Measurements from ENCODE around the gene SHC3.

Gene SHC3

GRCh38 chr9:89097219-89097618 lies 81.4 kb downstream of the SHC3 start:
- no peak for DNase-seq

DNA sequence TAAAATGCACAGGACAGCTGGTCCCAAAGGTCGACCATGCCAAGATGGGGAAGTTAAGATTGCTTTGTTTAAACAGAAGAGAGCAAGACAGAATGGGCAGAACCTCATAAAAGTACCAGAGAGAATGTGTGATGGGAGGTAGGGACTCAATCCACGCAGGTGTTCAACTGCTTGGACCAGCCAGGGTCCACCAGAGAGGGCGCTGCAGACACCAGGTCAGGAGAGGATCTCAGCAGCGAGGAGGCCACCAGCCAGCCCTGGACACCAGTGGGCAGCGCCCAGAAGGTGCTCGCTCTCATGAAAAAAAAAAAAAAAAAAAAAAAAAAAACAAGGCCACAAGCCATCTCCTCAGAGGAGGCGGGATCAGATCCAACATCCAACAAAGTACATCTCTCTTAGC lies 81.8 kb downstream of the SHC3 start:
- no peak for DNase-seq

DNA sequence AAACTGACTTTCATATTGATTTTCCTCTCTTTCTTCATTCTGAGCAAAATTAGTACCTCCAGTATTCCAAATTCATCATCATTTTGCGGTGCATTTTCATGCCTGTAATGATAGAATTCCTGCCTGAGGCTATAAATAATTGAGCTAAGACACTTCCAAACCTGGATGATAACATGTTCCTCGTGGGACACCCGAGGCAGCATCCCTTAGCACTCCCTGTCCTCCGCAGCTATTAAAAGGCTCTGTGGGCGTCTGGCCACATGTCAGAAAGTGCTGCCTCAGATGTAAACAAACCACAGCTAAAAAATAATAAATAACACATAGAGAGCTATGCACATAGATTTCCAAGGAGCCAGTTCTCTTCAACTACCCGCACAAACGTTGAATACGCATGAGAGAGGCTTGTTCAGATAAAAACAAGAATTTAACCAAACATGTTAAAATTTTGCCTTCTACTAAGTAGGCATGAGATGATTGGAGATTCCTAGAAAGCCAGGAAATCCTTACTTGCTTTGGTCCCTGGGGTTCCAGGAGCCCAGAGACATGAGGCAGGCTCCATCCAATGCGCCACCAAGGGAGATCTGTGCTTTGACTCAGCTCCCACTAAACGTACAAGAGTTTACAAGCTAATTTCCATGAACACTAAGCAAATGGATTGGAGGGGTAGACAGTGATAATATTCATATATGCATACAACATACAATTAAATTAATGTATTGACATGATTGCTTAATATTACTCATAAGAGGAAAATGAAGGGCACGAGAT lies 82.7 kb downstream of the SHC3 start:
- no peak for DNase-seq

DNA sequence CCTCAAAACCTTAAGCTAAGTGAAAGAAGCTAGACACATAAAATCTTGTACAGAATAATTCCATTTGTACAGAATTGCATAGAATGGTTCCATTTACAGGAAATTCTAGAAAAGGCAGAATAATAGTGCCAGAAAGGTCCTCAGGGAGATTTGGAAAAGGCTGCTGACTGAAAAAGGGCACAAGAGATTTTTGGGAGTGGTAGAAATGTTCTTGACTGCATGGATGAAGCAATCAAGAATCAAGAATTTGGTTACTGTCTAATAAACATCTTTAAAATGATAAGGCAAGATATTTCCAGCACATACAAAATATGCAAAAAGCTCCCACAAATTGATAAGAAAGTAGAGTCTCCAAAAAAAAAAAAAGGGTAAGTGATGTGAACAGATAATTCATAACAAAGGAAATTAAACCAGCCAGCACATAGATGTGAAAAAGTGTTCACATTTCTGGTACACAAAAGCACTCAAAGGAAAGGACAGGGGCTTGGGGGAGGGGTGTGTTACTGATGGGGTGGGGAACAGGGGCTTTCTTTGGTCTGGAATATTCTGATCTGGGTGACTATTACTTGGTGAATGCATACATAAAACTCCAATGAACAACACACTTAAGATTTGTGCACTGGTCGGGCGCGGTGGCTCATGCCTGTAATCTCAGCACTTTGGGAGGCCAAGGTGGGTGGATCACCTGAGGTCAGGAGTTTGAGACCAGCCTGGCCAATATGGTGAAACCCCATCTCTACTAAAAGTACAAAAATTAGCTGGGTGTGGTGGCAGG lies 85.2 kb downstream of the SHC3 start:
- DNase-seq, result no peak

DNA sequence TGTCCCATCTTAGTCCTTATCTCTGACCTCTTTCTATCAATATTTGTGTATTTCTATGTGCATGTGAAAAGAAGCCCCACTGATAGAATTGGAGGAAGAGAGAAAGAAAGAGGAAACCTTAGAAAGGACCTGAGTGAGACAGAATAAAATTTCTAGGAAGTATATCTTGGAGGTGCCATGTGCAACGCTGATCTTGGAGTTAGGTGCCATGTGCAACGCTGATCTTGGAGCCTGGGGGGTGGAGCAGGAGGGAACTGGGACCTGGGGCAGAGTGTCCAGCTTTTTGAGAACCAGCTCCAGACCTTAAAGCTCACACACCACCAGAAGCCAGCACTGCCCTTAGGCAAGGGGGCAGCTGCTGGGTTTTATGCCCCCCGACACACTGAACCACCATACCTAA lies 89.4 kb downstream of the SHC3 start:
- no peak for DNase-seq

DNA sequence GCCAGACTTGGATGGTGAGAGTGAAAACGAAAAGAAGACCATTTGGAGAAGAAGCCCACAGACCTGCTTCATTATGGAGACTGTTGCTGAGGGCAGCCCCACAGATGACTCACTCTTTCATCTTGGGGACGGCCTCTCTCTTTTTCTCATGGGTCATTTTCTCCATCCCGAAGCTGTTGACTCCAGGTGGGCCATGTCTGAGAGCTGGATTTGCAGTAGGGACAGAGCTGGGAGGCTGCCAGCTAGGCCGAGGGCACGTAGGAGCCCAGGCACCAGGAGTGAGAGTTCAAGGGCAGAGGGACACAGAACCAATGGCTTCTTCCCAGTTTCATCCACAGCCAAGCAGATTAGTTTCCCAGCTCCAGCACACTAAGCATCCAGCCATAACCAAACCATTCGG lies 95.0 kb downstream of the SHC3 start:
- DNase-seq, result no peak

- DNase-seq, result no peak
These were observed 98.4 kb downstream of the SHC3 start for GRCh38 chr9:89080193-89080592.

- DNase-seq, result no peak
These were observed 99.2 kb downstream of the SHC3 start for GRCh38 chr9:89079391-89079790.

- DNase-seq, result no peak
These were observed 99.8 kb downstream of the SHC3 start for GRCh38 chr9:89078860-89079259.

DNA sequence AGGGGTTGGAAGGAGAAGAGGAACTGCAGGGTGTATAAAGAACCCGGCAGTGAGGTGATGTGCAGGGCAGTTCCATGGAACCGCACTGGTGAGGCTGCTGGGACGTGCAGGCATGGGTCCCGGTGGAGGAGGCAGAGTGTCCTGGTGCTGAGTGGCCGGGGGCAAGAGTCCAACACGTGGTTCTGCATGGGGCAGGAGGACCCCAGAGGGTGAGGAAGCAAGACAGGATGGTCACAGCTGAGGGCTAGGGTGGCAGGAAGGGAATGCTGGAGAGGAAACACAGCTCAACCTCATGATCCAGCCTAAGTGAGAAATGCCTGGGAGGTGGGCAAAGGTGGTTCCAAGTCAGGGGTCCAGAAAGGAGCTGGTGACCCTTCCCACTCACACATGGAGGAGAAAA lies 100.2 kb downstream of the SHC3 start:
- no peak for DNase-seq

- no peak for DNase-seq
These were observed 101.1 kb downstream of the SHC3 start for GRCh38 chr9:89077519-89077918.

DNA sequence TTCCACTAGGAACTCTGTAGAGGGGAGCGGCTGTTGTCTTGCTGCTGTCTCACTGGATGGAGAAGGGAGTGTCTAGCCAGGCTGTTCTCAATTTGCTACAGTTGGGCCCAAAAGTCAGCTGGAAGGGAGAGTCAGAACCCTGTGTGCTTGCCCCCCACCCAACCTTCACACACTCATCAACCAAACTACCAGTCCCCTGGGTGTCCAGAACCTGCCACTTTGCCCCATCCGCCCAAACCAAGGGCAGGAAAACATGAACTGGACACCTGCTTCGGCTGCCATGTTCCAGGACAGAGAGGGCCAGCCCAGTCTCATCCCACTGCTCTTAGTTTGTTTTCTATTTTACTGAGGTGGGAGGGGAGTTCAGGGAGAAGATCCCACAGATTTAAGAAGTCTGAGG lies 105.2 kb downstream of the SHC3 start:
- no peak for DNase-seq

- no peak for DNase-seq
These were observed 107.0 kb downstream of the SHC3 start for GRCh38 chr9:89071591-89071990.

GRCh38 chr9:89066835-89067234 lies 111.8 kb downstream of the SHC3 start:
- DNase-seq, result no peak

- no peak for DNase-seq
These were observed 112.7 kb downstream of the SHC3 start for GRCh38 chr9:89065921-89066320.

- no peak for DNase-seq
These were observed 117.8 kb downstream of the SHC3 start for GRCh38 chr9:89060790-89061189.

DNA sequence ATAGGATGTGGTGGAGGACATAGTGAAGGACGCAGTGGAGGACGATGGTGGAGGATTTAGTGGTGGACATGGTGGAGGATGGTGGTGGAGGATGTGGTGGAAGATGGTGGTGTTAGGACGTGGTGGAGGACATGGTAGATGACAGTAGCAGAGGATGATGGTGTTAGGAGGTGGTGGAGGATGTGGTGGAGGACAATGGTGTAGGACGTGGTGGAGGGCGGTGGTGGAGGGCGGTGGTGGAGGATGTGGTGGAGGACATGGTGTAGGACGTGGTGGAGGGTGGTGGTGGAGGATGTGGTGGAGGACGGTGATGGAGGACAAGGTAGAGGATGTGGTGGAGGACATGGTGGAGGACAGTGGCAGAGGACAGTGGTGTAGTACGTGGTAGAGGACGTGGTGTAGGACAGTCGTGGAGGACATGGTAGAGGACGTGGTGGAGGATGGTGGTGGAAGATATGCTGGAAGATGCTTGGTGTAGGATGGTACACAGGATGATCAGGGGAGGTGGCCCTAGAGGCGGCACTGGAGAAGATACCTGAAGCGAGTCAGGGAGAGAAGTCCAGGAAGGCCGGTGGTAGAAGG lies 118.6 kb downstream of the SHC3 start:
- DNase-seq, result no peak

DNA sequence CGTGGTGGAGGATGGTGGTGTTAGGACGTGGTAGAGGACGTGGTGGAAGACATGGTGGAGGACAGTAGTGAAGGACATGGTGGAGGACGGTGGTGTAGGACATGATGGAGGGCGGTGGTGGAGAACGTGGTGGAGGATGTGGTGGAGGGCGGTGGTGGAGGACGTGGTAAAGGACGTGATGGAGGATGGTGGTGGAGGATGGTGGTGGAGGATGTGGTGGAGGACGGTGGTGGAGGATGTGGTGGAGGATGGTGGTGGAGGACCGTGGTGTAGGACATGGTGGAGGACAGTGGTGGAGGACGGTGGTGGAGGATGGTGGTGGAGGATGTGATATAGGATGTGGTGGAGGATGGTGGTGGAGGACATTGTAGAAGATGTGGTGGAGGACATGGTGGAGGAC lies 119.7 kb downstream of the SHC3 start:
- no peak for DNase-seq

DNA sequence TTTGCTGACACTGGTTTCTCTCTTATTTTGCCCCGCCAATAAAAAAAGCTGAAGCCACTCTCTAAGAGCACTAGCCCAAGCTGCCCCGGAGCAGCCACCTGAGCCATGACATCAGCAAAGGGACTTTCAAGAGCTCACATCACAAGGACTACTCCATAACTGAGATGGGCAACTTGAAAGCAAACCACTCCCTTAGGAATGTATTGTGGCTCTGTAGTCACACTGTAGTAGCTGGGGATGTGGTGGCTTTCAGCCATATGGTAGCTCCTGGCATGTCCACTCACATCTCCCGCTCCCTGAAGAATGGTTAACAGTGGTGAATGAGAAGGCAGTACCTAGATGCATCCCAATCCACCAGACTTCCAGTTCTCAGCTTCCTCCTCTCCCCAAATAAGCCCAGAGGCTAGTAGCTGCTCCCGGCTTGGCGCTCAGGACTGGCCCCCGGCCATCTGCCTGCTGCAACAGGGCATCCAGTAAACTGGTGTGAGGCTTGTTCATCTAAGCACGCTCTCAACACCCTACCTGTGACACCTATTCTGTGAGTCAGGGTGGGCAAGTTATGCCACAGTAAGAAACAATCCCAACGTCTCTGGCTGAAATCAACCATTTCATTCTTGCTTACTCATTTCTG lies 123.6 kb downstream of the SHC3 start:
- DNase-seq, result no peak

GRCh38 chr9:89053301-89053700 lies 125.3 kb downstream of the SHC3 start:
- DNase-seq, result no peak

GRCh38 chr9:89052470-89053097 lies 126.0 kb downstream of the SHC3 start:
- no peak for DNase-seq

- DNase-seq, result no peak
These were observed 127.1 kb downstream of the SHC3 start for GRCh38 chr9:89051421-89052025.

- no peak for DNase-seq
These were observed 129.0 kb downstream of the SHC3 start for GRCh38 chr9:89049646-89050045.
